Neural progenitor cell (in vitro differentiated cells): Measurements from ENCODE around the gene IL10RB.

Source experiments
- EZH2 ChIP-seq: fragments of 200-600 bp; sonication (generic); IDR thresholded peaks from 2 replicates; pipeline ENCODE4 v1.6.1; 2017; ENCODE audit warnings: antibody characterized with exemption, mild to moderate bottlenecking, moderate library complexity
- TF ChIP-seq, protein P1 (sequence below): fragments of 200-600 bp; sonication (generic); IDR thresholded peaks from 2 replicates; pipeline ENCODE4 v1.5.1; 2017; ENCODE audit warnings: antibody characterized with exemption, mild to moderate bottlenecking

DNA sequence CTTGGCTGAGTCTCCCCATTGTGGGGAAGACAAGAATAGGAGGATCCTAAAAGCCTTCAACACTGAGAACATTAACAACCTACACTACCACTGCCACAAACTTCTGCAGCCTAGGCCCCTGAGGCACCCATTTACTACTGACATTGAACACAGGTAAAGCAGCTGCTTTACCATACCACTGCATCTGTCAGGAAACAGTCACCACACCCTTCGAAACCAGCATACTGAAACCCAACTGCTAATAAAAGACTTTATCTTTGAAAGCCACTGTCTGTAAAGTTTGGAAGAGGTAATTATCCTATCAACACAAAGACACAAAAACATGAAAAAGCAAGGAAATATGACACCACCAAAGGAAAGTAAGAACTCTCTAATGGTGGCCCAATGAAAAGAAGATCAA is 66.0 kb downstream of the IL10RB start:
- TF ChIP-seq, protein P1, sequence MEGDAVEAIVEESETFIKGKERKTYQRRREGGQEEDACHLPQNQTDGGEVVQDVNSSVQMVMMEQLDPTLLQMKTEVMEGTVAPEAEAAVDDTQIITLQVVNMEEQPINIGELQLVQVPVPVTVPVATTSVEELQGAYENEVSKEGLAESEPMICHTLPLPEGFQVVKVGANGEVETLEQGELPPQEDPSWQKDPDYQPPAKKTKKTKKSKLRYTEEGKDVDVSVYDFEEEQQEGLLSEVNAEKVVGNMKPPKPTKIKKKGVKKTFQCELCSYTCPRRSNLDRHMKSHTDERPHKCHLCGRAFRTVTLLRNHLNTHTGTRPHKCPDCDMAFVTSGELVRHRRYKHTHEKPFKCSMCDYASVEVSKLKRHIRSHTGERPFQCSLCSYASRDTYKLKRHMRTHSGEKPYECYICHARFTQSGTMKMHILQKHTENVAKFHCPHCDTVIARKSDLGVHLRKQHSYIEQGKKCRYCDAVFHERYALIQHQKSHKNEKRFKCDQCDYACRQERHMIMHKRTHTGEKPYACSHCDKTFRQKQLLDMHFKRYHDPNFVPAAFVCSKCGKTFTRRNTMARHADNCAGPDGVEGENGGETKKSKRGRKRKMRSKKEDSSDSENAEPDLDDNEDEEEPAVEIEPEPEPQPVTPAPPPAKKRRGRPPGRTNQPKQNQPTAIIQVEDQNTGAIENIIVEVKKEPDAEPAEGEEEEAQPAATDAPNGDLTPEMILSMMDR = no peak
- no peak for TF ChIP-seq EZH2
